GM23338 (cell line): ENCODE data around the gene MAP2K4. TPM values are rescaled to one million over a fixed set of nuclear protein-coding genes. Genes with fewer than 3 reads are reported as not detected.

Experiments
- ATAC-seq: fragments of 200-7000 bp; cut with Tn5 transposase; 3 replicates; pipeline ENCODE4 v1.9.1; 2020
- DNase-seq: peaks from one replicate; pipeline ENCODE4 v3.0.0-alpha.2; 2015; ENCODE audit warnings: low spot score
- H2AFZ ChIP-seq: fragments of 200-600 bp; sonication (generic); 2 replicates; pipeline ENCODE4 v1.8.0; 2016; ENCODE audit warnings: antibody characterized with exemption, mild to moderate bottlenecking, moderate library complexity
- H3F3A ChIP-seq: fragments of 200-600 bp; sonication (generic); replicated peaks from 2 replicates; pipeline ENCODE4 v1.8.0; 2017; ENCODE audit warnings: antibody characterized with exemption, mixed run types, low read depth
- H3K27ac ChIP-seq: fragments of 200-600 bp; sonication (generic); 2 replicates; pipeline ENCODE4 v1.6.1; 2016; ENCODE audit warnings: low read depth
- H3K27me3 ChIP-seq: fragments of 200-600 bp; sonication (generic); 2 replicates; pipeline ENCODE4 v1.8.0; 2016; ENCODE audit warnings: mild to moderate bottlenecking, mixed run types, moderate library complexity; ENCODE audit not compliant: insufficient read depth
- H3K36me3 ChIP-seq: fragments of 200-600 bp; sonication (generic); 2 replicates; pipeline ENCODE4 v1.8.0; 2016; ENCODE audit warnings: mild to moderate bottlenecking; ENCODE audit not compliant: insufficient read depth
- H3K4me1 ChIP-seq: fragments of 200-600 bp; sonication (generic); 2 replicates; pipeline ENCODE4 v1.8.0; 2016; ENCODE audit warnings: mild to moderate bottlenecking, moderate library complexity; ENCODE audit not compliant: insufficient read depth
- H3K4me2 ChIP-seq: fragments of 200-600 bp; sonication (generic); 2 replicates; pipeline ENCODE4 v1.7.1; 2017; ENCODE audit warnings: mixed run types
- H3K4me3 ChIP-seq: fragments of 200-600 bp; sonication (generic); 2 replicates; pipeline ENCODE4 v1.6.1; 2016; ENCODE audit warnings: mixed run types
- H3K79me2 ChIP-seq: fragments of 200-600 bp; sonication (generic); replicated peaks from 2 replicates; pipeline ENCODE4 v1.8.0; 2017; ENCODE audit warnings: mild to moderate bottlenecking; ENCODE audit not compliant: insufficient read depth
- H3K9me2 ChIP-seq: fragments of 200-600 bp; sonication (generic); 2 replicates; pipeline ENCODE4 v1.8.0; 2017; ENCODE audit not compliant: insufficient read depth
- H4K20me1 ChIP-seq: fragments of 200-600 bp; sonication (generic); replicated peaks from 2 replicates; pipeline ENCODE4 v1.8.0; 2017; ENCODE audit warnings: mild to moderate bottlenecking; ENCODE audit not compliant: insufficient read depth
- H3K27ac Mint-ChIP-seq: 2 replicates; pipeline ENCODE4 v1.8.0; 2020; ENCODE audit warnings: inconsistent platforms, mild to moderate bottlenecking, moderate library complexity, mixed read lengths
- H3K27me3 Mint-ChIP-seq: 3 replicates; pipeline ENCODE4 v1.8.0; 2022; ENCODE audit warnings: low read depth, mild to moderate bottlenecking, moderate library complexity, mixed read lengths, inconsistent platforms; ENCODE audit not compliant: insufficient read depth, poor library complexity
- H3K36me3 Mint-ChIP-seq: 3 replicates; pipeline ENCODE4 v1.8.0; 2021; ENCODE audit warnings: low read depth, mild to moderate bottlenecking, inconsistent platforms, moderate library complexity, mixed read lengths
- H3K4me1 Mint-ChIP-seq: 3 replicates; pipeline ENCODE4 v1.8.0; 2020; ENCODE audit warnings: mild to moderate bottlenecking, inconsistent platforms, mixed read lengths
- H3K4me3 Mint-ChIP-seq: 3 replicates; pipeline ENCODE4 v1.8.0; 2021; ENCODE audit warnings: moderate library complexity, mild to moderate bottlenecking, inconsistent platforms, mixed read lengths
- H3K9me3 Mint-ChIP-seq: 3 replicates; pipeline ENCODE4 v1.8.0; 2020; ENCODE audit warnings: moderate library complexity, mild to moderate bottlenecking, inconsistent platforms, mixed read lengths
- CREB1 ChIP-seq: fragments of 250-450 bp; sonication (Bioruptor Pico); IDR thresholded peaks from 2 replicates; pipeline ENCODE4 v1.5.0; 2020; ENCODE audit warnings: low read depth, mild to moderate bottlenecking, moderate library complexity
- JUNB ChIP-seq: IDR thresholded peaks from one replicate; pipeline ENCODE4 v1.6.1; 2016; ENCODE audit warnings: antibody characterized with exemption; ENCODE audit not compliant: unreplicated experiment
- NANOG ChIP-seq: IDR thresholded peaks from 2 replicates; pipeline ENCODE4 v1.6.1; 2016; ENCODE audit warnings: antibody characterized with exemption, borderline replicate concordance
- POLR2AphosphoS5 ChIP-seq: IDR thresholded peaks from 2 replicates; pipeline ENCODE4 v1.6.1; 2016; ENCODE audit warnings: antibody characterized with exemption, low read depth
- STAT1 ChIP-seq: IDR thresholded peaks from one replicate; pipeline ENCODE4 v1.6.1; 2016; ENCODE audit warnings: antibody characterized with exemption; ENCODE audit not compliant: unreplicated experiment
- polyA plus RNA-seq: library from polyadenylated mRNA; unstranded; fragments of >200 nt; fragmentation: Nextera tagmentation; extraction: Ambion mirVana; gene quantifications from 2 replicates; pipeline ENCODE4 v1.2.1, GENCODE V29; 2016
- total RNA-seq: library from RNA; depleted of rRNA; stranded (reverse); fragments of >200 nt; shearing (Covaris generic); gene quantifications from 2 replicates; pipeline ENCODE4 v1.2.3, GENCODE V29; 2014
- TF ChIP-seq, protein P1 (sequence below): IDR thresholded peaks from 2 replicates; pipeline ENCODE4 v1.6.1; 2016; ENCODE audit warnings: antibody characterized with exemption
- TF ChIP-seq, protein P2 (sequence below): IDR thresholded peaks from one replicate; pipeline ENCODE4 v1.6.1; 2018; ENCODE audit warnings: antibody characterized with exemption; ENCODE audit not compliant: unreplicated experiment
- TF ChIP-seq, protein P3 (sequence below): fragments of 250-450 bp; sonication (Bioruptor Pico); IDR thresholded peaks from 2 replicates; pipeline ENCODE4 v1.5.0; 2020; ENCODE audit warnings: mild to moderate bottlenecking, moderate library complexity

Gene MAP2K4
- total and polyA plus RNA-seq, 2 experiments from 2014 or later, result 25.3 to 36.4 TPM

DNA sequence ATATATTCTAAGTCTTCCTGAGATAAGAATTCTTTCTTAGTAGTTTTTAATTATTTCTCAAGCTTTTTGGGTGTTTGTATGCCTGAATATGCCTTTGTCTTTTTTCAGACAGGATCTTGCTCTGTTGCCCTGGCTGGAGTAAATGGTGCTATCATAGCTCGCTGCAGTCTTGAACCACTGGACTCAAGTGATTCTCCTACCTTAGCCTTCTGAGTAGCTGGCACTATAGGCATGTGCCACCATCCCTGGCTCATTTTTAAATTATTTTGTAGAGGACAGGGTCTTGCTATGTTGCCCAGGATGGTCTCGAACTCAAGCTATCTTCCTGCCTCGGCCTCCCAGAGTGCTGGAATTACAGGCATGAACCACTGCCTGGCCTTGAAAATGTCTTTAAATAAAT is 41.6 kb downstream of the MAP2K4 start (continued):
- TF ChIP-seq, protein P1, sequence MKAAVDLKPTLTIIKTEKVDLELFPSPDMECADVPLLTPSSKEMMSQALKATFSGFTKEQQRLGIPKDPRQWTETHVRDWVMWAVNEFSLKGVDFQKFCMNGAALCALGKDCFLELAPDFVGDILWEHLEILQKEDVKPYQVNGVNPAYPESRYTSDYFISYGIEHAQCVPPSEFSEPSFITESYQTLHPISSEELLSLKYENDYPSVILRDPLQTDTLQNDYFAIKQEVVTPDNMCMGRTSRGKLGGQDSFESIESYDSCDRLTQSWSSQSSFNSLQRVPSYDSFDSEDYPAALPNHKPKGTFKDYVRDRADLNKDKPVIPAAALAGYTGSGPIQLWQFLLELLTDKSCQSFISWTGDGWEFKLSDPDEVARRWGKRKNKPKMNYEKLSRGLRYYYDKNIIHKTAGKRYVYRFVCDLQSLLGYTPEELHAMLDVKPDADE, result no peak
- no peak for TF ChIP-seq POLR2AphosphoS5
- TF ChIP-seq NANOG, result no peak
- TF ChIP-seq JUNB, result no peak
- TF ChIP-seq, protein P2, sequence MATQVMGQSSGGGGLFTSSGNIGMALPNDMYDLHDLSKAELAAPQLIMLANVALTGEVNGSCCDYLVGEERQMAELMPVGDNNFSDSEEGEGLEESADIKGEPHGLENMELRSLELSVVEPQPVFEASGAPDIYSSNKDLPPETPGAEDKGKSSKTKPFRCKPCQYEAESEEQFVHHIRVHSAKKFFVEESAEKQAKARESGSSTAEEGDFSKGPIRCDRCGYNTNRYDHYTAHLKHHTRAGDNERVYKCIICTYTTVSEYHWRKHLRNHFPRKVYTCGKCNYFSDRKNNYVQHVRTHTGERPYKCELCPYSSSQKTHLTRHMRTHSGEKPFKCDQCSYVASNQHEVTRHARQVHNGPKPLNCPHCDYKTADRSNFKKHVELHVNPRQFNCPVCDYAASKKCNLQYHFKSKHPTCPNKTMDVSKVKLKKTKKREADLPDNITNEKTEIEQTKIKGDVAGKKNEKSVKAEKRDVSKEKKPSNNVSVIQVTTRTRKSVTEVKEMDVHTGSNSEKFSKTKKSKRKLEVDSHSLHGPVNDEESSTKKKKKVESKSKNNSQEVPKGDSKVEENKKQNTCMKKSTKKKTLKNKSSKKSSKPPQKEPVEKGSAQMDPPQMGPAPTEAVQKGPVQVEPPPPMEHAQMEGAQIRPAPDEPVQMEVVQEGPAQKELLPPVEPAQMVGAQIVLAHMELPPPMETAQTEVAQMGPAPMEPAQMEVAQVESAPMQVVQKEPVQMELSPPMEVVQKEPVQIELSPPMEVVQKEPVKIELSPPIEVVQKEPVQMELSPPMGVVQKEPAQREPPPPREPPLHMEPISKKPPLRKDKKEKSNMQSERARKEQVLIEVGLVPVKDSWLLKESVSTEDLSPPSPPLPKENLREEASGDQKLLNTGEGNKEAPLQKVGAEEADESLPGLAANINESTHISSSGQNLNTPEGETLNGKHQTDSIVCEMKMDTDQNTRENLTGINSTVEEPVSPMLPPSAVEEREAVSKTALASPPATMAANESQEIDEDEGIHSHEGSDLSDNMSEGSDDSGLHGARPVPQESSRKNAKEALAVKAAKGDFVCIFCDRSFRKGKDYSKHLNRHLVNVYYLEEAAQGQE, result no peak
- TF ChIP-seq CREB1 (CRISPR knock-in tag), result no peak
- no peak for TF ChIP-seq STAT1

DNA sequence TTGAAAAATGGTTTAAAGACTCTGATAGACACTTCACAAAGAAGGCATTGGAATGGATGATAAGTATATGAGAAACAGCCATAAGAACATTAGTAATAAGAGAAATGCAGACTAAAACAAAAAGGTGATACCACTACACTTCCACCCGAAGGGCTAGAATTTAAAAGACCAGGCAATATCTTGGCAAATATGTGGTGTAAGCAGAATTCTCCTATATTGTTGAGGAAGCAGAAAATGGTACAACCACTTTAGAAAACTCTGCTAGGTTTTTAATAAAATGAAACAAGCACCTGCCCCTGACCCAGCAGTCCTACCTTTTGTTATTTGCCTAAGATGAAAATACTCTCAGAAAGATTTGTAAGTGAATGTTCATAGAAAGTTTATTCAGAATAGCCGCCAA is 43.7 kb downstream of the MAP2K4 start:
- TF ChIP-seq STAT1, result no peak
- TF ChIP-seq, protein P3, sequence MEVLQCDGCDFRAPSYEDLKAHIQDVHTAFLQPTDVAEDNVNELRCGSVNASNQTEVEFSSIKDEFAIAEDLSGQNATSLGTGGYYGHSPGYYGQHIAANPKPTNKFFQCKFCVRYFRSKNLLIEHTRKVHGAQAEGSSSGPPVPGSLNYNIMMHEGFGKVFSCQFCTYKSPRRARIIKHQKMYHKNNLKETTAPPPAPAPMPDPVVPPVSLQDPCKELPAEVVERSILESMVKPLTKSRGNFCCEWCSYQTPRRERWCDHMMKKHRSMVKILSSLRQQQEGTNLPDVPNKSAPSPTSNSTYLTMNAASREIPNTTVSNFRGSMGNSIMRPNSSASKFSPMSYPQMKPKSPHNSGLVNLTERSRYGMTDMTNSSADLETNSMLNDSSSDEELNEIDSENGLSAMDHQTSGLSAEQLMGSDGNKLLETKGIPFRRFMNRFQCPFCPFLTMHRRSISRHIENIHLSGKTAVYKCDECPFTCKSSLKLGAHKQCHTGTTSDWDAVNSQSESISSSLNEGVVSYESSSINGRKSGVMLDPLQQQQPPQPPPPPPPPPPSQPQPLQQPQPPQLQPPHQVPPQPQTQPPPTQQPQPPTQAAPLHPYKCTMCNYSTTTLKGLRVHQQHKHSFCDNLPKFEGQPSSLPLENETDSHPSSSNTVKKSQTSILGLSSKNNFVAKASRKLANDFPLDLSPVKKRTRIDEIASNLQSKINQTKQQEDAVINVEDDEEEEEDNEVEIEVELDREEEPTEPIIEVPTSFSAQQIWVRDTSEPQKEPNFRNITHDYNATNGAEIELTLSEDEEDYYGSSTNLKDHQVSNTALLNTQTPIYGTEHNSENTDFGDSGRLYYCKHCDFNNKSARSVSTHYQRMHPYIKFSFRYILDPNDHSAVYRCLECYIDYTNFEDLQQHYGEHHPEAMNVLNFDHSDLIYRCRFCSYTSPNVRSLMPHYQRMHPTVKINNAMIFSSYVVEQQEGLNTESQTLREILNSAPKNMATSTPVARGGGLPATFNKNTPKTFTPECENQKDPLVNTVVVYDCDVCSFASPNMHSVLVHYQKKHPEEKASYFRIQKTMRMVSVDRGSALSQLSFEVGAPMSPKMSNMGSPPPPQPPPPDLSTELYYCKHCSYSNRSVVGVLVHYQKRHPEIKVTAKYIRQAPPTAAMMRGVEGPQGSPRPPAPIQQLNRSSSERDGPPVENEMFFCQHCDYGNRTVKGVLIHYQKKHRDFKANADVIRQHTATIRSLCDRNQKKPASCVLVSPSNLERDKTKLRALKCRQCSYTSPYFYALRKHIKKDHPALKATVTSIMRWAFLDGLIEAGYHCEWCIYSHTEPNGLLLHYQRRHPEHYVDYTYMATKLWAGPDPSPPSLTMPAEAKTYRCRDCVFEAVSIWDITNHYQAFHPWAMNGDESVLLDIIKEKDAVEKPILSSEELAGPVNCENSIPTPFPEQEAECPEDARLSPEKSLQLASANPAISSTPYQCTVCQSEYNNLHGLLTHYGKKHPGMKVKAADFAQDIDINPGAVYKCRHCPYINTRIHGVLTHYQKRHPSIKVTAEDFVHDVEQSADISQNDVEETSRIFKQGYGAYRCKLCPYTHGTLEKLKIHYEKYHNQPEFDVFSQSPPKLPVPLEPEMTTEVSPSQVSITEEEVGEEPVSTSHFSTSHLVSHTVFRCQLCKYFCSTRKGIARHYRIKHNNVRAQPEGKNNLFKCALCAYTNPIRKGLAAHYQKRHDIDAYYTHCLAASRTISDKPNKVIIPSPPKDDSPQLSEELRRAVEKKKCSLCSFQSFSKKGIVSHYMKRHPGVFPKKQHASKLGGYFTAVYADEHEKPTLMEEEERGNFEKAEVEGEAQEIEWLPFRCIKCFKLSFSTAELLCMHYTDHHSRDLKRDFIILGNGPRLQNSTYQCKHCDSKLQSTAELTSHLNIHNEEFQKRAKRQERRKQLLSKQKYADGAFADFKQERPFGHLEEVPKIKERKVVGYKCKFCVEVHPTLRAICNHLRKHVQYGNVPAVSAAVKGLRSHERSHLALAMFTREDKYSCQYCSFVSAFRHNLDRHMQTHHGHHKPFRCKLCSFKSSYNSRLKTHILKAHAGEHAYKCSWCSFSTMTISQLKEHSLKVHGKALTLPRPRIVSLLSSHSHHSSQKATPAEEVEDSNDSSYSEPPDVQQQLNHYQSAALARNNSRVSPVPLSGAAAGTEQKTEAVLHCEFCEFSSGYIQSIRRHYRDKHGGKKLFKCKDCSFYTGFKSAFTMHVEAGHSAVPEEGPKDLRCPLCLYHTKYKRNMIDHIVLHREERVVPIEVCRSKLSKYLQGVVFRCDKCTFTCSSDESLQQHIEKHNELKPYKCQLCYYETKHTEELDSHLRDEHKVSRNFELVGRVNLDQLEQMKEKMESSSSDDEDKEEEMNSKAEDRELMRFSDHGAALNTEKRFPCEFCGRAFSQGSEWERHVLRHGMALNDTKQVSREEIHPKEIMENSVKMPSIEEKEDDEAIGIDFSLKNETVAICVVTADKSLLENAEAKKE (CRISPR knock-in tag), result no peak
- Mint-ChIP-seq H3K4me3 (no peak overlapping the region), H3K27me3 (peaks cover 1% of the 10 kb centered on the region), H3K9me3 (no peaks in the 10 kb centered on the region), H3K36me3 (peaks cover 19% of the 10 kb centered on the region; the same call in 2 of the 3 replicates), H3K4me1 (no peaks in the 10 kb centered on the region; the same call in 2 of the 3 replicates), H3K27ac (no peak overlapping the region)
- H3K27ac ChIP-seq, result no peak overlapping the region
- 0 out of 2 replicates have a peak, but pooled peaks cover 5% of the 10 kb centered on the region for H3K4me1 ChIP-seq
- no peak overlapping the region for H3K4me3 ChIP-seq
- no peak for DNase-seq
- H3K27me3 ChIP-seq, result no peaks in the 10 kb centered on the region
- no peaks in the 10 kb centered on the region for H3K36me3 ChIP-seq
- no peaks in the 10 kb centered on the region for H3K9me2 ChIP-seq
- no peak overlapping the region for H3K4me2 ChIP-seq
- peaks cover 75% of the 10 kb centered on the region for H3K79me2 ChIP-seq
- H2AFZ ChIP-seq, result no peak overlapping the region
- no peaks in the 10 kb centered on the region; the same call in none of the 2 replicates for H4K20me1 ChIP-seq
- no peak for ATAC-seq
- H3F3A ChIP-seq, result no peaks in the 10 kb centered on the region
